HepG2 (cell line): Measurements from ENCODE around the gene SCFD2. TPM values are rescaled to one million over a fixed set of nuclear protein-coding genes. Genes with fewer than 3 reads are reported as not detected.

ENCODE experiments used
- GATAD1 ChIP-seq: IDR thresholded peaks from 2 replicates; pipeline ENCODE4 v1.6.1; 2016; ENCODE audit warnings: missing genetic modification reagents, missing compliant biosample characterization
- GATAD2A ChIP-seq: IDR thresholded peaks from 2 replicates; pipeline ENCODE4 v1.6.1; 2016
- HMG20B ChIP-seq: conservative IDR thresholded peaks from 2 replicates; pipeline ENCODE4 v1.6.1; 2016; ENCODE audit warnings: missing genetic modification reagents, missing compliant biosample characterization
- KLF16 ChIP-seq, 2 experiments: sonication (generic) in 1 of 2; formaldehyde crosslinking in 1 of 2; IDR thresholded peaks; 2 replicates each; pipeline versions ENCODE4 v1.6.1 to v1.8.0; 2016 to 2023; ENCODE audit warnings: missing genetic modification reagents in 2 of 2, missing compliant biosample characterization in 1 of 2
- MED1 ChIP-seq: sonication (generic); formaldehyde crosslinking; IDR thresholded peaks from 2 replicates; pipeline ENCODE4 v1.4.0; 2020; ENCODE audit warnings: missing genetic modification reagents
- MEIS1 ChIP-seq: sonication (generic); formaldehyde crosslinking; IDR thresholded peaks from 2 replicates; pipeline ENCODE4 v1.9.0; 2021; ENCODE audit warnings: mild to moderate bottlenecking, missing genetic modification reagents, moderate library complexity, borderline replicate concordance
- MIXL1 ChIP-seq: IDR thresholded peaks from 2 replicates; pipeline ENCODE4 v1.6.1; 2016
- NR2F2 ChIP-seq: IDR thresholded peaks from 2 replicates; pipeline ENCODE4 v1.6.1; 2012; ENCODE audit warnings: low read depth, inconsistent platforms, borderline replicate concordance
- PAXIP1 ChIP-seq: sonication (generic); formaldehyde crosslinking; conservative IDR thresholded peaks from 2 replicates; pipeline ENCODE4 v1.4.0; 2020; ENCODE audit warnings: mild to moderate bottlenecking, missing genetic modification reagents, moderate library complexity
- PHF21A ChIP-seq: sonication (generic); formaldehyde crosslinking; IDR thresholded peaks from 2 replicates; pipeline ENCODE4 v1.5.0; 2020; ENCODE audit warnings: mild to moderate bottlenecking, missing genetic modification reagents
- POGZ ChIP-seq: sonication (generic); formaldehyde crosslinking; IDR thresholded peaks from 2 replicates; pipeline ENCODE4 v1.4.0; 2020; ENCODE audit warnings: mild to moderate bottlenecking, missing genetic modification reagents
- SALL1 ChIP-seq: sonication (generic); formaldehyde crosslinking; IDR thresholded peaks from 2 replicates; pipeline ENCODE4 v1.8.0; 2022; ENCODE audit warnings: mild to moderate bottlenecking, missing genetic modification reagents
- SAP130 ChIP-seq: IDR thresholded peaks from 2 replicates; pipeline ENCODE4 v1.6.1; 2016; ENCODE audit warnings: low read depth
- TARDBP ChIP-seq: sonication (generic); formaldehyde crosslinking; IDR thresholded peaks from 2 replicates; pipeline ENCODE4 v1.8.0; 2022; ENCODE audit warnings: mild to moderate bottlenecking, missing genetic modification reagents
- TRIM24 ChIP-seq: sonication (generic); formaldehyde crosslinking; IDR thresholded peaks from 2 replicates; pipeline ENCODE4 v1.8.0; 2022; ENCODE audit warnings: mild to moderate bottlenecking, missing genetic modification reagents
- ZNF792 ChIP-seq: IDR thresholded peaks from 2 replicates; pipeline ENCODE4 v1.6.1; 2016
- polyA plus RNA-seq, 8 experiments: library from polyadenylated mRNA; depleted of rRNA in 3 of 8; stranded (reverse) in 7 of 8; unstranded in 1 of 8; fragments of >200 nt; fragmentation: Illumina TruSeq in 4 of 8; extraction: Trizol in 4 of 8; gene quantifications; 2 replicates each; pipeline versions ENCODE4 v1.2.1 to v1.2.3, GENCODE V29; 2011 to 2016; ENCODE audit warnings: low read depth in 4 of 8, missing spikeins in 1 of 8, mixed read lengths in 1 of 8; ENCODE audit not compliant: insufficient read depth in 1 of 8
- total RNA-seq, 5 experiments: library from RNA; depleted of rRNA; stranded (reverse); fragments of >200 nt; fragmentation: Illumina TruSeq; extraction: Trizol; gene quantifications; 2 replicates each; pipeline ENCODE4 v1.2.3, GENCODE V29; 2016; ENCODE audit warnings: low read depth in 1 of 5
- TF ChIP-seq, protein P1 (sequence below): fragments of 450-650 bp; IDR thresholded peaks from 2 replicates; pipeline ENCODE4 v1.6.1; 2016
- TF ChIP-seq, protein P2 (sequence below): sonication (generic); formaldehyde crosslinking; IDR thresholded peaks from 2 replicates; pipeline ENCODE4 v1.4.0; 2020; ENCODE audit warnings: missing genetic modification reagents
- TF ChIP-seq, protein P3 (sequence below): sonication (generic); formaldehyde crosslinking; IDR thresholded peaks from 2 replicates; pipeline ENCODE4 v1.4.0; 2020; ENCODE audit warnings: mild to moderate bottlenecking, missing genetic modification reagents, borderline replicate concordance

Gene SCFD2
- total and polyA plus RNA-seq, 2 of the 13 experiments (the other 11 are each of a cell fraction or from before 2014, with no cell fraction given) = 4.6 to 15.6 TPM

- TF ChIP-seq, protein P1, sequence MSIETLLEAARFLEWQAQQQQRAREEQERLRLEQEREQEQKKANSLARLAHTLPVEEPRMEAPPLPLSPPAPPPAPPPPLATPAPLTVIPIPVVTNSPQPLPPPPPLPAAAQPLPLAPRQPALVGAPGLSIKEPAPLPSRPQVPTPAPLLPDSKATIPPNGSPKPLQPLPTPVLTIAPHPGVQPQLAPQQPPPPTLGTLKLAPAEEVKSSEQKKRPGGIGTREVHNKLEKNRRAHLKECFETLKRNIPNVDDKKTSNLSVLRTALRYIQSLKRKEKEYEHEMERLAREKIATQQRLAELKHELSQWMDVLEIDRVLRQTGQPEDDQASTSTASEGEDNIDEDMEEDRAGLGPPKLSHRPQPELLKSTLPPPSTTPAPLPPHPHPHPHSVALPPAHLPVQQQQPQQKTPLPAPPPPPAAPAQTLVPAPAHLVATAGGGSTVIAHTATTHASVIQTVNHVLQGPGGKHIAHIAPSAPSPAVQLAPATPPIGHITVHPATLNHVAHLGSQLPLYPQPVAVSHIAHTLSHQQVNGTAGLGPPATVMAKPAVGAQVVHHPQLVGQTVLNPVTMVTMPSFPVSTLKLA = no peak
- TF ChIP-seq TARDBP (CRISPR knock-in tag) (peak; percentile 44; the same call in 1 of the 2 replicates), NR2F2 (peak; percentile 89), SALL1 (CRISPR knock-in tag) (peak; percentile 41; the same call in 1 of the 2 replicates), GATAD2A (peak; percentile 97), MEIS1 (CRISPR knock-in tag) (no peak), PAXIP1 (peak; percentile 48; the same call in 1 of the 2 replicates), MED1 (0 out of 2 replicates have a peak, but pooled peaks have one; percentile 12), KLF16 (CRISPR knock-in tag; IDR thresholded peaks at IDR 0.05) (peak in 1 of 2 experiments; percentile 70; a peak in 1 of 4 replicates), MIXL1 (CRISPR knock-in tag) (peak; percentile 70), TRIM24 (CRISPR knock-in tag) (peak; percentile 66; the same call in 1 of the 2 replicates), ZNF792 (CRISPR knock-in tag) (0 out of 2 replicates have a peak, but pooled peaks have one; percentile 18), POGZ (peak; percentile 54; the same call in 1 of the 2 replicates), HMG20B (CRISPR knock-in tag) (peak; percentile 49; the same call in 1 of the 2 replicates), PHF21A (CRISPR knock-in tag) (0 out of 2 replicates have a peak, but pooled peaks have one; percentile 29), SAP130 (CRISPR knock-in tag) (peak; percentile 35; the same call in 1 of the 2 replicates), GATAD1 (CRISPR knock-in tag) (peak; percentile 36; the same call in 1 of the 2 replicates)
- TF ChIP-seq, protein P2, sequence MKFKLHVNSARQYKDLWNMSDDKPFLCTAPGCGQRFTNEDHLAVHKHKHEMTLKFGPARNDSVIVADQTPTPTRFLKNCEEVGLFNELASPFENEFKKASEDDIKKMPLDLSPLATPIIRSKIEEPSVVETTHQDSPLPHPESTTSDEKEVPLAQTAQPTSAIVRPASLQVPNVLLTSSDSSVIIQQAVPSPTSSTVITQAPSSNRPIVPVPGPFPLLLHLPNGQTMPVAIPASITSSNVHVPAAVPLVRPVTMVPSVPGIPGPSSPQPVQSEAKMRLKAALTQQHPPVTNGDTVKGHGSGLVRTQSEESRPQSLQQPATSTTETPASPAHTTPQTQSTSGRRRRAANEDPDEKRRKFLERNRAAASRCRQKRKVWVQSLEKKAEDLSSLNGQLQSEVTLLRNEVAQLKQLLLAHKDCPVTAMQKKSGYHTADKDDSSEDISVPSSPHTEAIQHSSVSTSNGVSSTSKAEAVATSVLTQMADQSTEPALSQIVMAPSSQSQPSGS (CRISPR knock-in tag) = peak; percentile 59; the same call in 1 of the 2 replicates
- TF ChIP-seq, protein P3, sequence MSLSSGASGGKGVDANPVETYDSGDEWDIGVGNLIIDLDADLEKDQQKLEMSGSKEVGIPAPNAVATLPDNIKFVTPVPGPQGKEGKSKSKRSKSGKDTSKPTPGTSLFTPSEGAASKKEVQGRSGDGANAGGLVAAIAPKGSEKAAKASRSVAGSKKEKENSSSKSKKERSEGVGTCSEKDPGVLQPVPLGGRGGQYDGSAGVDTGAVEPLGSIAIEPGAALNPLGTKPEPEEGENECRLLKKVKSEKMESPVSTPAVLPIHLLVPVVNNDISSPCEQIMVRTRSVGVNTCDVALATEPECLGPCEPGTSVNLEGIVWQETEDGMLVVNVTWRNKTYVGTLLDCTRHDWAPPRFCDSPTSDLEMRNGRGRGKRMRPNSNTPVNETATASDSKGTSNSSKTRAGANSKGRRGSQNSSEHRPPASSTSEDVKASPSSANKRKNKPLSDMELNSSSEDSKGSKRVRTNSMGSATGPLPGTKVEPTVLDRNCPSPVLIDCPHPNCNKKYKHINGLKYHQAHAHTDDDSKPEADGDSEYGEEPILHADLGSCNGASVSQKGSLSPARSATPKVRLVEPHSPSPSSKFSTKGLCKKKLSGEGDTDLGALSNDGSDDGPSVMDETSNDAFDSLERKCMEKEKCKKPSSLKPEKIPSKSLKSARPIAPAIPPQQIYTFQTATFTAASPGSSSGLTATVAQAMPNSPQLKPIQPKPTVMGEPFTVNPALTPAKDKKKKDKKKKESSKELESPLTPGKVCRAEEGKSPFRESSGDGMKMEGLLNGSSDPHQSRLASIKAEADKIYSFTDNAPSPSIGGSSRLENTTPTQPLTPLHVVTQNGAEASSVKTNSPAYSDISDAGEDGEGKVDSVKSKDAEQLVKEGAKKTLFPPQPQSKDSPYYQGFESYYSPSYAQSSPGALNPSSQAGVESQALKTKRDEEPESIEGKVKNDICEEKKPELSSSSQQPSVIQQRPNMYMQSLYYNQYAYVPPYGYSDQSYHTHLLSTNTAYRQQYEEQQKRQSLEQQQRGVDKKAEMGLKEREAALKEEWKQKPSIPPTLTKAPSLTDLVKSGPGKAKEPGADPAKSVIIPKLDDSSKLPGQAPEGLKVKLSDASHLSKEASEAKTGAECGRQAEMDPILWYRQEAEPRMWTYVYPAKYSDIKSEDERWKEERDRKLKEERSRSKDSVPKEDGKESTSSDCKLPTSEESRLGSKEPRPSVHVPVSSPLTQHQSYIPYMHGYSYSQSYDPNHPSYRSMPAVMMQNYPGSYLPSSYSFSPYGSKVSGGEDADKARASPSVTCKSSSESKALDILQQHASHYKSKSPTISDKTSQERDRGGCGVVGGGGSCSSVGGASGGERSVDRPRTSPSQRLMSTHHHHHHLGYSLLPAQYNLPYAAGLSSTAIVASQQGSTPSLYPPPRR = peak; percentile 24; the same call in 1 of the 2 replicates
Measured at GRCh38 chr4:52935317-52935716, 430.5 kb downstream of the SCFD2 start (continued).
